GM18526 (cell line): ENCODE results near the gene ITGA4.

Experiments
- POLR2A ChIP-seq: IDR thresholded peaks from 3 replicates; pipeline ENCODE4 v1.6.1; 2011; ENCODE audit not compliant: insufficient read length; ENCODE audit errors: extremely low read depth

ITGA4 gene

GRCh38 chr2:181536730-181537129 is 79.5 kb downstream of the ITGA4 start:
- no peak for TF ChIP-seq POLR2A

- no peak for TF ChIP-seq POLR2A
These were observed 83.2 kb downstream of the ITGA4 start for GRCh38 chr2:181540421-181540820.

GRCh38 chr2:181542170-181542569 is 85.0 kb downstream of the ITGA4 start:
- no peak for TF ChIP-seq POLR2A

GRCh38 chr2:181546086-181546485 is 88.9 kb downstream of the ITGA4 start:
- TF ChIP-seq POLR2A, result no peak

- no peak for TF ChIP-seq POLR2A
These were observed 95.6 kb downstream of the ITGA4 start for GRCh38 chr2:181552808-181553207.

GRCh38 chr2:181553244-181553643 is 96.1 kb downstream of the ITGA4 start:
- TF ChIP-seq POLR2A, result no peak

GRCh38 chr2:181554061-181554830 is 97.1 kb downstream of the ITGA4 start:
- no peak for TF ChIP-seq POLR2A

- TF ChIP-seq POLR2A, result no peak
These were observed 101.2 kb downstream of the ITGA4 start for GRCh38 chr2:181558371-181558770.

GRCh38 chr2:181563101-181563692 is 106.0 kb downstream of the ITGA4 start:
- no peak for TF ChIP-seq POLR2A

- no peak for TF ChIP-seq POLR2A
These were observed 109.3 kb downstream of the ITGA4 start for GRCh38 chr2:181566334-181567032.

GRCh38 chr2:181570059-181570458 is 112.9 kb downstream of the ITGA4 start:
- TF ChIP-seq POLR2A, result no peak

- no peak for TF ChIP-seq POLR2A
These were observed 113.9 kb downstream of the ITGA4 start for GRCh38 chr2:181570833-181571661.

GRCh38 chr2:181573140-181573736 is 116.1 kb downstream of the ITGA4 start:
- TF ChIP-seq POLR2A, result no peak

GRCh38 chr2:181574321-181574720 is 117.1 kb downstream of the ITGA4 start:
- TF ChIP-seq POLR2A, result no peak

- no peak for TF ChIP-seq POLR2A
These were observed 118.0 kb downstream of the ITGA4 start for GRCh38 chr2:181575024-181575649.

GRCh38 chr2:181575650-181576025 is 118.5 kb downstream of the ITGA4 start:
- no peak for TF ChIP-seq POLR2A
